Peyer's patch (tissue), 4 donors: ENCODE data around the gene LYST. TPM values are rescaled to one million over a fixed set of nuclear protein-coding genes. Genes with fewer than 3 reads are reported as not detected.
"Not testable (repeated sequence)": the region's sequence is repeated elsewhere in the genome, so short reads cannot be mapped to it uniquely, and the experiment has no call there.

Experiments used
- DNase-seq, 3 donors: peaks; one replicate each; pipeline ENCODE4 v3.0.0-alpha.2; 2017 to 2019
- H3K27ac ChIP-seq, 4 donors: fragments of 200-600 bp; sonication (generic); one replicate each; pipeline ENCODE4 v1.5.1; 2016 to 2019
- H3K27me3 ChIP-seq, 2 donors: fragments of 200-600 bp; sonication (generic); one replicate each; pipeline ENCODE4 v1.5.1; 2019
- H3K36me3 ChIP-seq, 3 donors: fragments of 200-600 bp; sonication (generic); one replicate each; pipeline ENCODE4 v1.5.1; 2016 to 2019
- H3K4me1 ChIP-seq, 4 donors: fragments of 200-600 bp; sonication (generic); one replicate each; pipeline ENCODE4 v1.5.1; 2016 to 2019
- H3K4me3 ChIP-seq, 4 donors: fragments of 200-600 bp; sonication (generic); 1 replicate in 3 of 4; 2 replicates in 1 of 4; pipeline ENCODE4 v1.5.1; 2016 to 2019; ENCODE audit warnings: mild to moderate bottlenecking in 1 of 4
- H3K9me3 ChIP-seq, 4 donors: fragments of 200-600 bp; sonication (generic); one replicate each; pipeline ENCODE4 v1.5.1; 2016 to 2019; ENCODE audit warnings: mild to moderate bottlenecking in 1 of 4
- POLR2A ChIP-seq, 2 donors: fragments of 450-650 bp; IDR thresholded peaks; one replicate each; pipeline ENCODE4 v1.5.1; 2017; ENCODE audit warnings: antibody characterized with exemption in 2 of 2, mild to moderate bottlenecking in 2 of 2, moderate library complexity in 2 of 2
- total RNA-seq, 4 donors: library from RNA; depleted of rRNA; stranded (reverse); fragments of >200 nt; gene quantifications; one replicate each; pipeline ENCODE4 v1.1.0, GENCODE V29; 2016
- TF ChIP-seq, protein P1 (sequence below), 6 experiments: fragments of 450-650 bp in 4 of 6; fragments of 200-600 bp in 2 of 6; sonication (generic) in 1 of 6; IDR thresholded peaks; one replicate each; pipeline ENCODE4 v1.5.1; 2017 to 2019; ENCODE audit warnings: antibody characterized with exemption in 6 of 6, mild to moderate bottlenecking in 3 of 6, moderate library complexity in 1 of 6

Gene LYST
- total RNA-seq, 4 donors from 2014 or later: 27.8 to 68.5 (median 35.5) TPM

DNA sequence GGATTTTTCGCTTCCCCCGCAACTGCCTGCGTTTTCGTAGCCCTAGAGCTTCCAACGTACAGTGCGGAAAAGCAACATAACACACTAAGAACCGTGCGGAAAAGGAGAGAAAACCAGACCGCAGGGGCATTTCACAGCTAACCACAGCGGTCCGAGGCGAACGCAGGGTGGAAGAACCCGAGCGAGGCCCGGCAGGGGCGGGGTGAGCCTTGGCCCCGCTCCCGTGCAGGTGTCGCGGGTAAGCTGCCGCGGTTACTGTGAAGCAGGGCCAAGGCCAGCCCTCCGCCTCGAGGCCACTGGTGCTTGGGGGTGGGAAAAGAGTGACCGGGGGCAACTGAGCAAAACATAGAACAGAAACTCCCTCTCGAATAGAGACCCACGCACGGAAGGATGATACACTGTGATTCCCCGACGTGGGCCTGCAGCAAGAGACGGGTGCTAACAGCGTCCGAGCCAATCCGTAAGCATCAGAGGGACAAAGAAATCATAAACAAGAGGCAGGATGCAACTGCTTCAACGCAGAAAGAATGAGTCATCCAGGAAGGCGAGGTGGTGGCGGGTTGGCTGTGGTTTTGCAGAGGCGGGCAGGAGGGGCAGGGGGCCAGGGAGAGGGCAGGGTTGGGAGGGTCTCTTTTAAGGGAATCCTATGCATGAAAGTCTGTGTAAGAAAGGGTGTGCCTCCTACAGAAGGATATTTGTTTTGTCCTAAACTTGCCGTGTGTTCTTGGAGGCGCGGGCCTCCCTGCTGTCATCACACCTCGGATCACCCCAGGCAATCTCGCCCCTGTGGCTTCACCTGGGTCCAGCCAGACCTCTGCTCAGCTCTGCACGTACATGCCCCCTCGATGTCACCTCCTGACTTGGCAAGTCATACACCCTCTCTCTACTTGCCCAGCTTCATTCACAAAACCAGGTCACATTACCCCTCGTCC, 224.4 kb downstream of the LYST start:
- Histone ChIP-seq H3K36me3 (no peaks in the 10 kb centered on the region), H3K9me3 (no peaks in the 10 kb centered on the region), H3K27ac (peak overlapping the region; percentile 39 to 64 (median 51)), H3K27me3 (no peaks in the 10 kb centered on the region), H3K4me3 (peak overlapping the region; percentile 10 to 39 (median 22)), H3K4me1 (peaks cover 0 to 6% (median 0%) of the 10 kb centered on the region in 4 donors)
- peak in 2 of 3 donors; percentile 49 to 72 for DNase-seq
- TF ChIP-seq, protein P1, sequence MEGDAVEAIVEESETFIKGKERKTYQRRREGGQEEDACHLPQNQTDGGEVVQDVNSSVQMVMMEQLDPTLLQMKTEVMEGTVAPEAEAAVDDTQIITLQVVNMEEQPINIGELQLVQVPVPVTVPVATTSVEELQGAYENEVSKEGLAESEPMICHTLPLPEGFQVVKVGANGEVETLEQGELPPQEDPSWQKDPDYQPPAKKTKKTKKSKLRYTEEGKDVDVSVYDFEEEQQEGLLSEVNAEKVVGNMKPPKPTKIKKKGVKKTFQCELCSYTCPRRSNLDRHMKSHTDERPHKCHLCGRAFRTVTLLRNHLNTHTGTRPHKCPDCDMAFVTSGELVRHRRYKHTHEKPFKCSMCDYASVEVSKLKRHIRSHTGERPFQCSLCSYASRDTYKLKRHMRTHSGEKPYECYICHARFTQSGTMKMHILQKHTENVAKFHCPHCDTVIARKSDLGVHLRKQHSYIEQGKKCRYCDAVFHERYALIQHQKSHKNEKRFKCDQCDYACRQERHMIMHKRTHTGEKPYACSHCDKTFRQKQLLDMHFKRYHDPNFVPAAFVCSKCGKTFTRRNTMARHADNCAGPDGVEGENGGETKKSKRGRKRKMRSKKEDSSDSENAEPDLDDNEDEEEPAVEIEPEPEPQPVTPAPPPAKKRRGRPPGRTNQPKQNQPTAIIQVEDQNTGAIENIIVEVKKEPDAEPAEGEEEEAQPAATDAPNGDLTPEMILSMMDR (IDR thresholded peaks at IDR 0.05): no peak
- TF ChIP-seq POLR2A (IDR thresholded peaks at IDR 0.05): no peak

DNA sequence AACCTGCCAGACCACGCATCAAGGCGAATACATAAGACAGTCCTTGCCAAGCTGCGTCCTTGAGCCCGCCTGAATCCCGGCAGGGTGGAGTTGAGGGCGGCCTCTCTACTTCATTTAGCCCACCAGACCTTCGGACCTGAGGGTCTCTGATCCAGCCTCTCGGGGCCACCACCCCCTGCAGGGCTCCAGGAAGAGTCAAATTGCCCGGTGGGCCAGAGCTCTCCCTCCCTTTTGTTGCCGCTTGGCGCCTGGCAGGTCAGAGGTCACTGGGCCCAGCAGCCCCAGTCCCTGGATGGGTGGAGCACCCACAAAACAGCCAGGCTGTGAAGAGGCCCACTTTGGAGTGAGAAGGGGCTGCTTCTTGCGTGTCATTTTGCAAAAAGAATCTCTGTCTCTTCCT, 226.1 kb downstream of the LYST start:
- no peaks in the 10 kb centered on the region for H3K27me3 ChIP-seq
- peaks cover 0 to 6% (median 0%) of the 10 kb centered on the region in 4 donors for H3K4me1 ChIP-seq
- no peaks in the 10 kb centered on the region for H3K9me3 ChIP-seq
- TF ChIP-seq, protein P1 (IDR thresholded peaks at IDR 0.05): no peak
- no peak for TF ChIP-seq POLR2A (IDR thresholded peaks at IDR 0.05)
- H3K27ac ChIP-seq: no peak overlapping the region
- H3K4me3 ChIP-seq: no peak overlapping the region
- DNase-seq: peak in 1 of 3 donors; percentile 36
- no peaks in the 10 kb centered on the region for H3K36me3 ChIP-seq

DNA sequence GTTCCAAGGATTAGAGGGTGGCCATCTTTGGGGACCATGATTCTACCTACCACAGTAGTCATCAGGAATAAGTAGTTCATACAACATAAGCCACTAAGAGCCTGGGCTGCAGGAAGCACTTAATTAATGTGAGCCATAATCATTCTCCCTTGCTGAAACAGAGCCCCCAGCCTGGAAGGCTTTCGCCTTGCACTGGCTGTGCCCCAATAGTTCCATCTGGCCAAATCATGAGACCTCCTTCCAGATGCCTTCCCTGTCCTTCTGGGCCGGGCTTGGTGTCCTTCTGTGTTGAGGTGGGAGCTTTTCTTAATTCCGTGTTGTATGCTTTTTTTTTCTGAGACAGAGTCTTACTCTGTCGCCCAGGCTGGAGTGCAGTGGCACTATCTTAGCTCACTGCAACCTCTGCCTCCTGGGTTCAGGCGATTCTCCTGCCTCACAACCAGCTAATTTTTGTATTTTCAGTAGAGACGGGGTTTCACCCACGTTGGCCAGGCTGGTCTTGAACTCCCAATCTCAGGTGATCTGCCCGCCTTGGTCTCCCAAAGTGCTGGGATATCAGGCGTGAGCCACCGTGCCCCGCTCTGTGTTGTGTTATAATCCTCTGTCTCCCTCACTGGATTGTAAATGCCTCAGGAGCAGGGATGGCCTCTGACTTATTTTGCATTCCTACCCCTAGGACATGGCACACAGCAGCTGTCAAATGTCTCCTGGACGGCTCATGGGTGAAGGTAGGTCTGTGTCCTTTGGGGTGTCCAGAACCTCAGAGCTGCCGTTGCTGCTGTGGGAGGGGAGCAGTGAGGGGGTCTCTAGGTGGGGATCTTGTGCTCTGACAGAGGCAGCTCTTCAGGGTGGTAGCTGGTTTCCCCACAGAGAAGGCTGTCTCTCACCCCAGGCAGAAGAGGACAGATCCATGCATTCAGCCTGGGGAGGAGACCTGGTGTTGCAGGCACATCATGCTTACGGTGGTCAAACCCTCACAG, 227.2 kb downstream of the LYST start:
- Histone ChIP-seq H3K4me1 (peaks cover 0 to 6% (median 0%) of the 10 kb centered on the region in 4 donors), H3K27me3 (no peaks in the 10 kb centered on the region), H3K27ac (no peak overlapping the region), H3K36me3 (no peaks in the 10 kb centered on the region), H3K9me3 (no peaks in the 10 kb centered on the region), H3K4me3 (no peak overlapping the region)
- peak in 1 of 3 donors; percentile 38 for DNase-seq
- TF ChIP-seq, protein P1 (IDR thresholded peaks at IDR 0.05): no peak
- TF ChIP-seq POLR2A (IDR thresholded peaks at IDR 0.05): no peak

DNA sequence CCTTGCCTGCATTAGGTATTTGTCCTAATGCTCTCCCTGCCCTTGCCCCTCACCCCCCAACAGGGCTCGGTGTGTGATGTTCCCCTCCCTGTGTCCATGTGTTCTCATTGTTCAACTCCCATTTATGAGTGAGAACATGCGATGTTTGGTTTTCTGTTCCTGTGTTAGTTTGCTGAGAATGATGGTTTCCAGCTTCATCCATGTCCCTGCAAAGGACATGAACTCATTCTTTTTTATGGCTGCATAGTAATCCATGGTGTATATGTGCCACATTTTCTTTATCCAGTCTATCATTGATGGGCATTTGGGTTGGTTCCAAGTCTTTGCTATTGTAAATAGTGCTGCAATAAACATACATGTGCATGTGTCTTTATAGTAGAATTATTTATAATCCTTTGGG, 228.1 kb downstream of the LYST start:
- H3K27me3 ChIP-seq, H3K27ac ChIP-seq, H3K9me3 ChIP-seq, H3K36me3 ChIP-seq, DNase-seq, H3K4me1 ChIP-seq, H3K4me3 ChIP-seq: not testable (repeated sequence)

DNA sequence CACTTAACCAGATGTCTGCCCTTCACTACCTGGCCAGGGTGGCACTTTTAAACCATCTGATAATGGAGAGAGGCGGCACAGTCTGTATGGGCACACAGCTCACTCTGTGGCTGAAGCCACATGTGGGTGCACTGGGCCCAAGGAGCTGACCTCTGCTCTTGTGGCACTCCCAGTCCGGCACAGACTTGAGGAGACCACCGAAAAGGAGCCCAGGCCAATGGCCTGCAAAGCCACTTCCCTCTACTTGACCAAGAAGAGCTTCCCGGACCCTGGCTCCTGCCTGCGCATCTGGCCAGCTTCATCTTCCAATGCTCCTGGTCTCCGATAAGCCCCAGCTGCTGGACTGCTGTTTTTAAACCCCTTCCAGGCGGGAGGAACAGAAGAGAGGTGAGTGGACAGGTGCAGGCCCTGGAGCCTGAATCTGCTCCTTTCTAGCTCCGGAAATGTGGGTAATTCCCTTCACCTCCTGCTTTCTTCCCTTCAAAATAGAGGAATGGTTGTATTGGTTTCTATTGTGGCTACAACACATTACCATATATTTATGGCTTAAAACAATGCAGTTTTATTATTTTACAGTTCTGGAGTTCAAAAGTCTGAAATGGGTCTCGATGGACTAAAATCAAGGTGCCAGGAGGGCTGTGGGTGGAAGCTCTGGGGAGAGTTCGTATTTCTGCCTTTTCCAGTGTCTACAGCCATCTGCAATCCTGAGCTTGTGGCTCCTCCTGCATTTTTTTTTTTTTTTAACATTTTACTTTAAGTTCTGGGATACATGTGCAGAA, 228.8 kb downstream of the LYST start:
- H3K27ac ChIP-seq: no peak overlapping the region
- no peak for TF ChIP-seq POLR2A (IDR thresholded peaks at IDR 0.05)
- TF ChIP-seq, protein P1 (IDR thresholded peaks at IDR 0.05): no peak
- no peaks in the 10 kb centered on the region for H3K9me3 ChIP-seq
- no peaks in the 10 kb centered on the region for H3K27me3 ChIP-seq
- no peak overlapping the region for H3K4me3 ChIP-seq
- H3K4me1 ChIP-seq: peaks cover 0 to 6% (median 0%) of the 10 kb centered on the region in 4 donors
- no peaks in the 10 kb centered on the region for H3K36me3 ChIP-seq
- peak in 1 of 3 donors; percentile 38 for DNase-seq
